Kidney (tissue), 14 donors: ENCODE measurements around the gene MS4A15. TPM values are rescaled to one million over a fixed set of nuclear protein-coding genes. Genes with fewer than 3 reads are reported as not detected.

Experiments
- DNase-seq, 5 donors: peaks; one replicate each; pipeline ENCODE4 v3.0.0-alpha.2; 2013 to 2020
- FAIRE-seq: peaks from 2 replicates; lab custom pipeline; 2012; peaks lifted over from hg19 to GRCh38; lab: Jason Lieb, UNC
- H3K27ac ChIP-seq, 2 donors: one replicate each; pipeline ENCODE4 v1.7.0; 2013; ENCODE audit warnings: low read depth in 2 of 2, low read length in 2 of 2, inconsistent platforms in 1 of 2
- H3K27me3 ChIP-seq: one replicate; pipeline ENCODE4 v1.7.1; 2013; ENCODE audit warnings: low read length, inconsistent platforms; ENCODE audit not compliant: control insufficient read depth, insufficient read depth
- H3K36me3 ChIP-seq, 3 donors: one replicate each; pipeline versions ENCODE4 v1.7.0 to v1.7.1; 2013; ENCODE audit warnings: low read length in 3 of 3, control low read depth in 1 of 3, inconsistent platforms in 1 of 3; ENCODE audit not compliant: insufficient read depth in 3 of 3, control insufficient read depth in 2 of 3
- H3K4me1 ChIP-seq, 3 donors: one replicate each; pipeline versions ENCODE4 v1.7.0 to v1.7.1; 2013; ENCODE audit warnings: low read length in 3 of 3, inconsistent platforms in 1 of 3, low read depth in 1 of 3; ENCODE audit not compliant: control insufficient read depth in 2 of 3, insufficient read depth in 2 of 3
- H3K4me3 ChIP-seq, 3 donors: one replicate each; pipeline versions ENCODE4 v1.7.0 to v1.8.1; 2013; ENCODE audit warnings: low read length in 3 of 3, control low read depth in 1 of 3, inconsistent platforms in 1 of 3
- H3K9ac ChIP-seq, 3 donors: one replicate each; pipeline versions ENCODE4 v1.7.0 to v1.7.1; 2013; ENCODE audit warnings: low read length in 3 of 3, control low read depth in 1 of 3, inconsistent platforms in 1 of 3
- H3K9me3 ChIP-seq, 3 donors: one replicate each; pipeline versions ENCODE4 v1.7.0 to v1.7.1; 2013; ENCODE audit warnings: low read length in 3 of 3, control low read depth in 1 of 3, inconsistent platforms in 1 of 3; ENCODE audit not compliant: control insufficient read depth in 2 of 3, insufficient read depth in 1 of 3
- CTCF ChIP-seq: IDR thresholded peaks from 3 replicates; pipeline ENCODE4 v1.5.1; 2012; ENCODE audit warnings: mild to moderate bottlenecking, moderate library complexity, borderline replicate concordance; ENCODE audit not compliant: insufficient read depth; ENCODE audit errors: extremely low read depth
- intact Hi-C: fragments of 100-400 bp; cut with DNase I; formaldehyde crosslinking; loops from one replicate; pipeline ENCODE4 v1.11.1; 2022
- polyA plus RNA-seq: library from polyadenylated mRNA; stranded (reverse); fragments of 350-450 nt; fragmentation: Illumina TruSeq; extraction: RNeasy Lipid Tissue Mini Kit (QIAGEN cat#74804); gene quantifications from one replicate; pipeline ENCODE4 v1.2.3, GENCODE V29; 2014; ENCODE audit warnings: low read depth, low replicate concordance; ENCODE audit not compliant: insufficient read depth
- total RNA-seq: library from RNA; stranded (reverse); fragmentation: NEBNext Ultra II Directional; extraction: Animal tissue kit (Norgen Biotek cat#: 25700); gene quantifications from one replicate; pipeline ENCODE4 v1.2.1, GENCODE V29; 2021
- donor health status: control.
- donor health status: control.
- donor health status: control.
- donor health status: control.
- donor health status: control.
- donor health status: DM: yes; HTN: yes; CAD: no.
- donor health status: Normal renal cell carcinoma (clear cell type).

The MS4A15 gene
- total and polyA plus RNA-seq, 2 donors from 2014 or later = not detected

GRCh38 chr11:60776167-60776566, 19.5 kb downstream of the MS4A15 start:
- Histone ChIP-seq H3K9ac (no peak overlapping the region), H3K27ac (no peak overlapping the region), H3K9me3 (no peaks in the 10 kb centered on the region), H3K27me3 (no peaks in the 10 kb centered on the region), H3K36me3 (no peaks in the 10 kb centered on the region), H3K4me3 (no peak overlapping the region), H3K4me1 (no peaks in the 10 kb centered on the region)
- peak in 1 of 5 donors; percentile 63 for DNase-seq
- intact Hi-C loops = no loop called here
- FAIRE-seq = no peak
- TF ChIP-seq CTCF = no peak

GRCh38 chr11:60777106-60777505, 20.4 kb downstream of the MS4A15 start:
- TF ChIP-seq CTCF = no peak
- Histone ChIP-seq H3K27me3 (no peaks in the 10 kb centered on the region), H3K4me3 (no peak overlapping the region), H3K36me3 (no peaks in the 10 kb centered on the region), H3K9ac (no peak overlapping the region), H3K4me1 (no peaks in the 10 kb centered on the region), H3K9me3 (no peaks in the 10 kb centered on the region), H3K27ac (no peak overlapping the region)
- FAIRE-seq = no peak
- peak in 1 of 5 donors; percentile 1 for DNase-seq
- intact Hi-C loops = no loop called here

GRCh38 chr11:60777572-60777971, 20.9 kb downstream of the MS4A15 start:
- H3K9me3 ChIP-seq = no peaks in the 10 kb centered on the region
- H3K4me3 ChIP-seq = no peak overlapping the region
- DNase-seq (peak in 2 of 5 donors; percentile 37 to 47), FAIRE-seq (no peak)
- no peaks in the 10 kb centered on the region for H3K36me3 ChIP-seq
- no peaks in the 10 kb centered on the region for H3K4me1 ChIP-seq
- H3K9ac ChIP-seq = no peak overlapping the region
- no peaks in the 10 kb centered on the region for H3K27me3 ChIP-seq
- intact Hi-C loops = no loop called here
- no peak for TF ChIP-seq CTCF
- H3K27ac ChIP-seq = no peak overlapping the region

- intact Hi-C loops = no loop called here
- DNase-seq (peak in 1 of 5 donors; percentile 20), FAIRE-seq (no peak)
- Histone ChIP-seq H3K4me1 (no peaks in the 10 kb centered on the region), H3K4me3 (no peak overlapping the region), H3K36me3 (no peaks in the 10 kb centered on the region), H3K27ac (no peak overlapping the region), H3K27me3 (no peaks in the 10 kb centered on the region), H3K9me3 (no peaks in the 10 kb centered on the region), H3K9ac (no peak overlapping the region)
- no peak for TF ChIP-seq CTCF
Measured at GRCh38 chr11:60780065-60780464, 23.4 kb downstream of the MS4A15 start.
